Endothelial cell of umbilical vein (primary cell): ENCODE measurements around the gene PPIA. TPM values are rescaled to one million over a fixed set of nuclear protein-coding genes. Genes with fewer than 3 reads are reported as not detected.

ENCODE experiments used
- BruUV-seq: library from RNA; stranded (reverse); fragments of 400-500 nt; replicated peaks from 2 replicates; lab custom pipeline; 2021; lab: Mats Ljungman, UMichigan
- CTCF ChIA-PET: fragments of 300-600, 350-600 bp; sonication (Branson Sonifier 250); formaldehyde crosslinking; loops from one replicate; lab custom pipeline; 2021; ENCODE audit warnings: antibody characterized with exemption, inconsistent platforms; lab: Charles Lee
- POLR2A ChIA-PET: fragments of 300-600, 350-600 bp; sonication (Branson Sonifier 250); formaldehyde crosslinking; loops from one replicate; lab custom pipeline; 2021; ENCODE audit warnings: antibody characterized with exemption, inconsistent platforms; lab: Charles Lee
- DNase-seq: peaks from one replicate; pipeline ENCODE4 v3.0.0-alpha.2; 2011; ENCODE audit warnings: low read depth, low spot score
- FAIRE-seq: peaks from 2 replicates; lab custom pipeline; 2011; peaks lifted over from hg19 to GRCh38; lab: Jason Lieb, UNC
- H2AFZ ChIP-seq: 2 replicates; pipeline ENCODE4 v1.6.0; 2012; ENCODE audit warnings: low read depth, low read length, control low read depth, inconsistent platforms
- H3K27ac ChIP-seq: 2 replicates; pipeline ENCODE4 v1.5.1; 2011; ENCODE audit warnings: low read depth, mild to moderate bottlenecking, control low read depth, low read length, moderate library complexity; ENCODE audit not compliant: insufficient read depth
- H3K27me3 ChIP-seq, 2 experiments: 2 replicates each; pipeline versions ENCODE4 v1.6.0 to v1.6.1; 2011; ENCODE audit warnings: low read length in 2 of 2, mixed read lengths in 1 of 2; ENCODE audit not compliant: control insufficient read depth in 2 of 2, insufficient read depth in 2 of 2
- H3K36me3 ChIP-seq, 2 experiments: 2 replicates in 1 of 2; 3 replicates in 1 of 2; pipeline ENCODE4 v1.5.1; 2011; ENCODE audit warnings: low read length in 2 of 2, mild to moderate bottlenecking in 1 of 2, moderate library complexity in 1 of 2; ENCODE audit not compliant: control insufficient read depth in 2 of 2, insufficient read depth in 2 of 2; ENCODE audit errors: extremely low read depth in 1 of 2
- H3K4me1 ChIP-seq: 3 replicates; pipeline ENCODE4 v1.5.1; 2011; ENCODE audit warnings: mild to moderate bottlenecking, low read length; ENCODE audit not compliant: control insufficient read depth, insufficient read depth; ENCODE audit errors: extremely low read depth
- H3K4me2 ChIP-seq: 2 replicates; pipeline ENCODE4 v1.6.1; 2011; ENCODE audit warnings: low read length, control low read depth, mixed read lengths; ENCODE audit not compliant: insufficient read depth
- H3K4me3 ChIP-seq, 3 experiments: fragments of 200-600 bp in 1 of 3; sonication (generic), shearing (Covaris generic) in 1 of 3; replicated peaks in 1 of 3; 2 replicates each; pipeline ENCODE4 v1.5.1; 2011 to 2016; ENCODE audit warnings: control low read depth in 3 of 3, low read length in 3 of 3, mild to moderate bottlenecking in 2 of 3, inconsistent platforms in 1 of 3, low read depth in 1 of 3, moderate library complexity in 1 of 3; ENCODE audit not compliant: insufficient read depth in 1 of 3
- H3K79me2 ChIP-seq: 2 replicates; pipeline ENCODE4 v1.6.0; 2012; ENCODE audit warnings: low read length, inconsistent platforms; ENCODE audit not compliant: control insufficient read depth, insufficient read depth
- H3K9ac ChIP-seq: replicated peaks from 2 replicates; pipeline ENCODE3; 2011; ENCODE audit warnings: low read length, control low read depth; ENCODE audit not compliant: insufficient read depth; ENCODE audit errors: extremely low read depth
- H3K9me1 ChIP-seq: replicated peaks from 3 replicates; pipeline ENCODE4 v1.6.0; 2011; ENCODE audit warnings: mild to moderate bottlenecking, low read length; ENCODE audit not compliant: control insufficient read depth, insufficient read depth; ENCODE audit errors: extremely low read depth
- H3K9me3 ChIP-seq: replicated peaks from 2 replicates; pipeline ENCODE4 v1.5.1; 2012; ENCODE audit warnings: low read length, inconsistent platforms; ENCODE audit not compliant: control insufficient read depth, insufficient read depth
- H4K20me1 ChIP-seq: replicated peaks from 2 replicates; pipeline ENCODE3; 2011; ENCODE audit warnings: mild to moderate bottlenecking, low read length; ENCODE audit not compliant: control insufficient read depth, insufficient read depth; ENCODE audit errors: extremely low read depth
- CTCF ChIP-seq, 2 donors: IDR thresholded peaks; 1 replicate in 1 of 2; 2 replicates in 1 of 2; pipeline ENCODE4 v1.5.1; 2011; ENCODE audit warnings: low read length in 2 of 2, mild to moderate bottlenecking in 2 of 2, moderate library complexity in 2 of 2, control low read depth in 1 of 2, inconsistent platforms in 1 of 2, low read depth in 1 of 2; ENCODE audit not compliant: insufficient read depth in 1 of 2; ENCODE audit errors: extremely low read depth in 1 of 2
- EZH2 ChIP-seq: IDR thresholded peaks from 2 replicates; pipeline ENCODE4 v1.6.1; 2012; ENCODE audit warnings: borderline replicate concordance, low read depth, mild to moderate bottlenecking, moderate library complexity, low read length, inconsistent platforms; ENCODE audit not compliant: severe bottlenecking
- FOS ChIP-seq: IDR thresholded peaks from 2 replicates; pipeline ENCODE4 v1.6.1; 2011; ENCODE audit warnings: mild to moderate bottlenecking, low read length, moderate library complexity, borderline replicate concordance; ENCODE audit not compliant: insufficient read depth
- GATA2 ChIP-seq: IDR thresholded peaks from 2 replicates; pipeline ENCODE4 v1.7.0; 2011; ENCODE audit warnings: low read depth, mild to moderate bottlenecking, moderate library complexity, mixed read lengths, low read length; ENCODE audit not compliant: insufficient read length, insufficient read depth
- JUN ChIP-seq: IDR thresholded peaks from 2 replicates; pipeline ENCODE4 v1.6.1; 2011; ENCODE audit warnings: borderline replicate concordance, low read depth; ENCODE audit not compliant: insufficient read length, insufficient read depth
- MAX ChIP-seq: IDR thresholded peaks from 2 replicates; pipeline ENCODE4 v1.6.1; 2011; ENCODE audit not compliant: insufficient read depth, insufficient read length
- MYC ChIP-seq: IDR thresholded peaks from one replicate; pipeline ENCODE4 v1.6.1; 2011; ENCODE audit warnings: mild to moderate bottlenecking, low read depth, low read length
- POLR2A ChIP-seq: IDR thresholded peaks from 2 replicates; pipeline ENCODE4 v1.6.1; 2012; ENCODE audit warnings: low read depth, mild to moderate bottlenecking, control low read depth, low read length
- POLR2AphosphoS5 ChIP-seq: IDR thresholded peaks from 2 replicates; pipeline ENCODE4 v1.6.1; 2012; ENCODE audit warnings: low read depth, mild to moderate bottlenecking, control low read depth, low read length, moderate library complexity; ENCODE audit not compliant: insufficient read depth
- dilution Hi-C: fragments of 300-500 bp; cut with MboI; formaldehyde crosslinking; loops from one replicate; pipeline ENCODE4 v1.15.0; 2019; ENCODE audit warnings: low sequenced_read_pairs; ENCODE audit not compliant: extremely low pct_ligation_motif_present
- intact Hi-C: fragments of 100-400 bp; cut with micrococcal nuclease; formaldehyde crosslinking; loops from one replicate; pipeline ENCODE4 v1.10.0; 2022
- polyA plus RNA-seq, 4 experiments: library from polyadenylated mRNA; depleted of rRNA in 3 of 4; stranded (reverse) in 3 of 4; unstranded in 1 of 4; fragments of >200 nt; gene quantifications; 2 replicates each; pipeline versions ENCODE4 v1.2.1 to v1.2.3, GENCODE V29; 2011 to 2012; ENCODE audit warnings: missing spikeins in 1 of 4
- total RNA-seq: library from RNA; stranded (reverse); gene quantifications from 2 replicates; pipeline ENCODE4 v1.2.3, GENCODE V29; 2021

The PPIA gene
- total and polyA plus RNA-seq, 2 donors (not counting 3 experiments of a cell fraction or from before 2014, with no cell fraction given), result 2,602 to 5,159 TPM

- TF ChIP-seq POLR2AphosphoS5 (no peak), POLR2A (no peak), EZH2 (no peak), MAX (no peak), MYC (no peak), GATA2 (no peak), JUN (no peak), FOS (no peak), CTCF (IDR thresholded peaks at IDR 0.05; ENCODE audit: extremely low read depth in 1 of 2, insufficient read depth in 1 of 2, low read depth in 1 of 2, low read length in 2 of 2) (no peak)
- CTCF ChIA-PET, result interaction anchor here (1.5 to 1.7 kb wide), 3 partner anchors 11 to 241 kb away, joined by 3 to 4 read pairs (median 4); partner anchors contain the start of gene TMED4
- POLR2A ChIA-PET, result interaction anchor here (1.2 to 1.6 kb wide), 2 partner anchors 26 to 217 kb away, joined by 3 read pairs; partner anchors contain the start of gene OGDH
Observed at GRCh38 chr7:44823255-44823781, 26.8 kb downstream of the PPIA start.

More at GRCh38 chr7:44823255-44823781, 26.8 kb downstream of the PPIA start:
- H3K9ac ChIP-seq, result no peak overlapping the region
- DNase-seq (no peak), FAIRE-seq (no peak)
- peaks cover 35% of the 10 kb centered on the region for H3K4me1 ChIP-seq
- intact Hi-C loops, result no loop called here
- no peak overlapping the region for H3K4me3 ChIP-seq
- dilution Hi-C loops, result no loop called here
- peak overlapping the region; percentile 34 for H3K4me2 ChIP-seq
- H3K9me3 ChIP-seq, result no peaks in the 10 kb centered on the region
- H3K36me3 ChIP-seq, result no peaks in the 10 kb centered on the region
- no peaks in the 10 kb centered on the region for H4K20me1 ChIP-seq
- no peaks in the 10 kb centered on the region for H3K9me1 ChIP-seq
- no peaks in the 10 kb centered on the region for H3K27me3 ChIP-seq
- no peak overlapping the region for H2AFZ ChIP-seq
- H3K79me2 ChIP-seq, result no peaks in the 10 kb centered on the region
- H3K27ac ChIP-seq, result no peak overlapping the region
- BruUV-seq, result no TSS peak
